Fibroblast of mammary gland (primary cell): Measurements from ENCODE around the gene TWSG1.

Experiments used
- DNase-seq: peaks from one replicate; pipeline ENCODE4 v3.0.0-alpha.2; 2010; ENCODE audit warnings: low read depth
- H3K4me3 ChIP-seq: 2 replicates; pipeline ENCODE4 v1.5.1; 2011; ENCODE audit warnings: low read depth, mild to moderate bottlenecking, low read length, moderate library complexity; ENCODE audit not compliant: control insufficient read depth
- TF ChIP-seq, protein P1 (sequence below): conservative IDR thresholded peaks from 2 replicates; pipeline ENCODE4 v1.5.1; 2011; ENCODE audit warnings: low read depth, low read length, inconsistent platforms; ENCODE audit not compliant: control insufficient read depth, insufficient read depth

The TWSG1 gene

GRCh38 chr18:9296233-9297006 lies 38.2 kb upstream of the TWSG1 start:
- H3K4me3 ChIP-seq: no peak overlapping the region
- TF ChIP-seq, protein P1, sequence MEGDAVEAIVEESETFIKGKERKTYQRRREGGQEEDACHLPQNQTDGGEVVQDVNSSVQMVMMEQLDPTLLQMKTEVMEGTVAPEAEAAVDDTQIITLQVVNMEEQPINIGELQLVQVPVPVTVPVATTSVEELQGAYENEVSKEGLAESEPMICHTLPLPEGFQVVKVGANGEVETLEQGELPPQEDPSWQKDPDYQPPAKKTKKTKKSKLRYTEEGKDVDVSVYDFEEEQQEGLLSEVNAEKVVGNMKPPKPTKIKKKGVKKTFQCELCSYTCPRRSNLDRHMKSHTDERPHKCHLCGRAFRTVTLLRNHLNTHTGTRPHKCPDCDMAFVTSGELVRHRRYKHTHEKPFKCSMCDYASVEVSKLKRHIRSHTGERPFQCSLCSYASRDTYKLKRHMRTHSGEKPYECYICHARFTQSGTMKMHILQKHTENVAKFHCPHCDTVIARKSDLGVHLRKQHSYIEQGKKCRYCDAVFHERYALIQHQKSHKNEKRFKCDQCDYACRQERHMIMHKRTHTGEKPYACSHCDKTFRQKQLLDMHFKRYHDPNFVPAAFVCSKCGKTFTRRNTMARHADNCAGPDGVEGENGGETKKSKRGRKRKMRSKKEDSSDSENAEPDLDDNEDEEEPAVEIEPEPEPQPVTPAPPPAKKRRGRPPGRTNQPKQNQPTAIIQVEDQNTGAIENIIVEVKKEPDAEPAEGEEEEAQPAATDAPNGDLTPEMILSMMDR: no peak

DNA sequence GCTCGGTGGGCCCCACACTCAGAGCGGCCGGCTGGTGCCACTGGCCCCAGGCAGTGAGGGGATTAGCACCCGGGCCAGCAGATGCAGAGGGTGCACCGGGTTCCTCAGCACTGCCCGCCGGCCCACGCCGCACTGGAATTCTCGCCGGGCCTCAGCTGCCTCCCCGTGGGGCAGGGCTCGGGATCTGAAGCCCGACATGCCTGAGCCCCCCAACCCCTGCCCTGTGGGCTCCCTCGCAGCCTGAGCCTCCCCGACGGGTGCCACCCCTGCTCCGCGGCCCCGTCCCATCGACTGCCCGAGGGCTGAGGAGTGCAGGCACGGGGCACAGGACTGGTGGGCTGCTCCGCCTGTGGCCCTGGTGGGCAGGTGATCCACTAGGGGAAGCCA lies 37.6 kb upstream of the TWSG1 start:
- H3K4me3 ChIP-seq: no peak overlapping the region
- TF ChIP-seq, protein P1: no peak
- no peak for DNase-seq

More at GRCh38 chr18:9296233-9297006, 38.2 kb upstream of the TWSG1 start:
- no peak for DNase-seq

DNA sequence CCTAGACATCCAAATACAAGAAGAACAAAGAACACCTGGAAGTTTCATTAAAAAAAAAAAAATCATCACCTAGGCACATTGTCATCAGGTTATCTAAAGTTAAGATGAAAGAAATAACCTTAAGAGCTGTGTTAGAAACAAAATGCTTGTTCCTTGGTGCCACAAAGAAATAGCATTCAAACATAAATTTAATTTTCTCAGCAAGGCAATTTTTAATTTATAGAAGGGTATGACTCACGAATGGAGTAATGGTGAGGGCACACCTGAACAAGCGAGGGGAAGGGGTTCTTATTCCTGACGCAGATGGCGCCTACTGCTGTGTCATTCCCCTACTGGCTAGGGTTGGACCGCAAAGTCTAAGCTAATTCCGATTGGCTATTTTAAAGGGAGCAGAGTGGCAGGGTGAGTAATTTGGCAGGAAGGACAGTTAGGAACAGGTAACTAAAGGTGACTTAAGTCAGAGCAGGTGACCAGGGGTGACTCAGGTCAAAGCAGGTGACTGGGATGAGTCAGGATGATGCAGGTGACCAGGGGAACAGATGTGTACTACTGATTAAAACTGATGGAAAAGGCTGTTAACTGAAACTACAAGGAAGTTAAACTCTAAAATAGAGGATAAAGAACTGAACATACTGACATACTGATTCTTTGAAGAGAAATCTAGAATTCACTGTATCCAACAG lies 30.0 kb upstream of the TWSG1 start:
- TF ChIP-seq, protein P1: no peak
- H3K4me3 ChIP-seq: no peak overlapping the region
- no peak for DNase-seq

DNA sequence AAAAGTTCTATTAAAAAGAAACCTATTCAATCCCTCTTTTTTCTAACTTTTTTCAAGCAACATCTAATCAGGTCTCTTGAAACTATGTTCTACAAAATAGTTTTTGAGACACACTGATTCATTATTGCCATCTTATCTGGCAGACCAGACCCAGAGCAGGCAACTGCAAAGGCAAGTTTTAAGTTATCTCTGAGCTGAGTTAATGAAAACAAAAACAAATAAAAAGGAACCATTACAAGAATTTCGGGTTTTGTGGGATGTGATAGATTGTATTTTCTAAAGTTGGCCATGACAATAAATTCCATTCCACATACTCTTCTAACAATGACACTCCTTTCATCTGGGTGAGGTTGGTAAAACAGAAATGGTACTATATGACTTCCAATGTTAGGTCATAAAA lies 15.2 kb upstream of the TWSG1 start:
- DNase-seq: no peak
- TF ChIP-seq, protein P1: no peak
- no peak overlapping the region for H3K4me3 ChIP-seq

GRCh38 chr18:9321017-9321452 lies 13.5 kb upstream of the TWSG1 start:
- peak; percentile 8 for DNase-seq
- H3K4me3 ChIP-seq: no peak overlapping the region
- TF ChIP-seq, protein P1: no peak

GRCh38 chr18:9321736-9322135 lies 12.8 kb upstream of the TWSG1 start:
- no peak overlapping the region for H3K4me3 ChIP-seq
- DNase-seq: no peak
- TF ChIP-seq, protein P1: no peak
